ENCODE data around the gene FOXF2. TPM values are rescaled to one million over a fixed set of nuclear protein-coding genes. Genes with fewer than 3 reads are reported as not detected.
A peak's percentile ranks its signal among the peaks of the same experiment; 100 is the strongest.

FOXF2 gene
- total and polyA plus RNA-seq, 2 of the 4 experiments (the other 2 are of a cell fraction): 2.5 to 16.3 TPM

GRCh38 chr6:1402868-1403267, 13.5 kb downstream of the FOXF2 start (continued):
- TF ChIP-seq BHLHE40 (IDR thresholded peaks at IDR 0.05; ENCODE audit: low read depth, low read length): no peak

GRCh38 chr6:1403851-1404712, 14.7 kb downstream of the FOXF2 start:
- ChIA-PET POLR2A (ENCODE audit: unreplicated experiment) (no interaction called here), CTCF (interaction anchor here (1.7 kb wide), 1 partner anchor 21 kb away, joined by 4 read pairs; no protein-coding TSS in a partner anchor)
- no peak overlapping the region for H3K4me3 ChIP-seq (ENCODE audit: insufficient read depth, low read depth, low read length)
- no peak overlapping the region for H3K9ac ChIP-seq (ENCODE audit: low read depth, low read length)
- H2AK5ac ChIP-seq (ENCODE audit: low read depth, low read length): peak overlapping the region; percentile 73; the same call in 1 of the 2 replicates
- H4K91ac ChIP-seq (ENCODE audit: insufficient read depth, low read depth, low read length): 0 out of 2 replicates have a peak overlapping the region, but pooled peaks have one; percentile 38
- peaks cover 22% of the 10 kb centered on the region for H3K4me1 ChIP-seq (ENCODE audit: control insufficient read depth, insufficient read depth, low read length)
- peak overlapping the region; percentile 69 for H2AFZ ChIP-seq (replicated peaks; ENCODE audit: low read length, poor library complexity)
- dilution Hi-C loops (cut with HindIII; ENCODE audit: low sequenced_read_pairs, unreplicated experiment) (no loop called here), in situ Hi-C loops (cut with MboI; ENCODE audit: low sequenced_read_pairs) (loop anchor here (10.0 kb wide), 1 partner anchor 689 kb away; no protein-coding TSS in a partner anchor), intact Hi-C loops (cut with micrococcal nuclease) (no loop called here)
- H4K5ac ChIP-seq (ENCODE audit: low read depth, low read length): no peak overlapping the region
- no peak for TF ChIP-seq FOS (IDR thresholded peaks at IDR 0.05; ENCODE audit: low read depth, low read length)
- no peak for TF ChIP-seq SMC3 (IDR thresholded peaks at IDR 0.05; ENCODE audit: low read depth, low read length)
- TF ChIP-seq ELK1 (IDR thresholded peaks at IDR 0.05; ENCODE audit: borderline replicate concordance, low read depth, low read length): no peak
- TF ChIP-seq POLR2A (IDR thresholded peaks at IDR 0.05; ENCODE audit: low read depth, low read length): no peak
- no peak for TF ChIP-seq MAZ (IDR thresholded peaks at IDR 0.05; ENCODE audit: borderline replicate concordance, low read depth, low read length)
- no peak for TF ChIP-seq BHLHE40 (IDR thresholded peaks at IDR 0.05; ENCODE audit: low read depth, low read length)
- peak overlapping the region; percentile 40; the same call in 1 of the 3 replicates for H2BK15ac ChIP-seq (ENCODE audit: low read depth, low read length)
- no peaks in the 10 kb centered on the region for H3K79me1 ChIP-seq (ENCODE audit: low read depth in 1 of 2, low read length in 2 of 2)
- peak overlapping the region; percentile 5; the same call in 1 of the 2 replicates for H2BK20ac ChIP-seq (ENCODE audit: low read depth, low read length)
- H3K56ac ChIP-seq (ENCODE audit: extremely low read depth, insufficient read depth, low read length): no peak overlapping the region
- no peak overlapping the region for H3K4me2 ChIP-seq (ENCODE audit: low read depth, low read length)
- H3K18ac ChIP-seq (ENCODE audit: low read depth, low read length): no peak overlapping the region
- peak overlapping the region; percentile 35 for H2BK120ac ChIP-seq (ENCODE audit: low read depth, low read length)
- peaks cover 12% of the 10 kb centered on the region for H3K9me1 ChIP-seq (ENCODE audit: insufficient read depth, low read length)
- peak; percentile 24; the same call in 1 of the 2 replicates for ATAC-seq (ENCODE audit: low read depth)
- no peak overlapping the region for H3K23ac ChIP-seq (ENCODE audit: low read depth, low read length)
- DNase-seq: peak; percentile 76
- 90% methylated on average over 2 of the region's 12 CpGs; no CpG with 5 or more reads in 1 of the 2 experiments for WGBS, 2 experiments (ENCODE audit: extremely low coverage in 2 of 2, insufficient read length in 1 of 2)
- no peaks in the 10 kb centered on the region; the same call in 1 of the 2 replicates for H3K27me3 ChIP-seq (ENCODE audit: control insufficient read depth, insufficient read depth, low read length)
- no peak overlapping the region for H3K27ac ChIP-seq (ENCODE audit: insufficient read depth, low read length)
- H2BK5ac ChIP-seq (ENCODE audit: low read depth, low read length, poor library complexity, severe bottlenecking): no peak overlapping the region
- peak overlapping the region; percentile 75 for H2AK9ac ChIP-seq (replicated peaks; ENCODE audit: low read depth, low read length, poor library complexity)
- BruUV-seq (replicated peaks): no TSS peak
- H3K14ac ChIP-seq (replicated peaks; ENCODE audit: low read depth, low read length): peak overlapping the region; percentile 2
- peak overlapping the region in 1 of 2 experiments; percentile 52; a peak in 2 of 4 replicates for H4K8ac ChIP-seq (ENCODE audit: low read depth in 2 of 2, low read length in 2 of 2)
- H3K4ac ChIP-seq (ENCODE audit: low read depth, low read length): peak overlapping the region; percentile 79
- no peaks in the 10 kb centered on the region for H4K20me1 ChIP-seq (ENCODE audit: insufficient read depth, low read length)
- no peaks in the 10 kb centered on the region for H3K9me3 ChIP-seq (ENCODE audit: control insufficient read depth, insufficient read depth, low read length)
- H3K36me3 ChIP-seq (ENCODE audit: control insufficient read depth, insufficient read depth, low read length): no peaks in the 10 kb centered on the region

Measured in IMR-90 (cell line).